H1 (cell line): ENCODE data around the gene TM9SF3.

Source experiments
- CREB1 ChIP-seq: IDR thresholded peaks from 2 replicates; pipeline ENCODE4 v1.6.1; 2012; ENCODE audit warnings: inconsistent platforms
- EP300 ChIP-seq, 2 experiments: IDR thresholded peaks; 1 replicate in 1 of 2; 2 replicates in 1 of 2; pipeline ENCODE4 v1.6.1; 2011 to 2012; ENCODE audit warnings: low read depth in 2 of 2, low read length in 2 of 2, mild to moderate bottlenecking in 2 of 2, borderline replicate concordance in 1 of 2, inconsistent platforms in 1 of 2, moderate library complexity in 1 of 2
- EZH2 ChIP-seq: fragments of 200-600 bp; sonication (generic); IDR thresholded peaks from 2 replicates; pipeline ENCODE4 v1.7.1; 2012; ENCODE audit warnings: low read depth, mild to moderate bottlenecking, moderate library complexity, low read length, inconsistent platforms; ENCODE audit not compliant: severe bottlenecking
- HDAC6 ChIP-seq: IDR thresholded peaks from one replicate; pipeline ENCODE4 v1.7.1; 2012; ENCODE audit warnings: low read depth, mild to moderate bottlenecking, inconsistent platforms, low read length, moderate library complexity
- POLR2A ChIP-seq, 2 experiments: IDR thresholded peaks; 1 replicate in 1 of 2; 2 replicates in 1 of 2; pipeline ENCODE4 v1.6.1; 2011; ENCODE audit warnings: low read depth in 2 of 2, low read length in 2 of 2, mild to moderate bottlenecking in 2 of 2; ENCODE audit errors: control extremely low read depth in 1 of 2
- POLR2AphosphoS5 ChIP-seq: IDR thresholded peaks from 2 replicates; pipeline ENCODE4 v1.6.1; 2011; ENCODE audit warnings: low read depth, low read length
- RAD21 ChIP-seq, 2 experiments: IDR thresholded peaks in 1 of 2; conservative IDR thresholded peaks in 1 of 2; 2 replicates each; pipeline ENCODE4 v1.6.1; 2011; ENCODE audit warnings: low read depth in 2 of 2, low read length in 2 of 2, improper control_type of control experiment in 1 of 2, inconsistent platforms in 1 of 2, mild to moderate bottlenecking in 1 of 2, moderate library complexity in 1 of 2
- RBBP5 ChIP-seq: IDR thresholded peaks from 2 replicates; pipeline ENCODE4 v1.7.1; 2012; ENCODE audit warnings: low read depth, mild to moderate bottlenecking, inconsistent platforms, low read length, moderate library complexity, borderline replicate concordance
- SIN3A ChIP-seq, 2 experiments: IDR thresholded peaks in 1 of 2; conservative IDR thresholded peaks in 1 of 2; 2 replicates each; pipeline ENCODE4 v1.6.1; 2011 to 2012; ENCODE audit warnings: low read length in 2 of 2, improper control_type of control experiment in 1 of 2, low read depth in 1 of 2, mild to moderate bottlenecking in 1 of 2
- SP1 ChIP-seq: IDR thresholded peaks from 2 replicates; pipeline ENCODE4 v1.6.1; 2011; ENCODE audit warnings: low read depth, low read length
- TF ChIP-seq, protein P1 (sequence below), 3 experiments: IDR thresholded peaks; 1 replicate in 2 of 3; 2 replicates in 1 of 3; pipeline versions ENCODE4 v1.5.1 to v1.6.1; 2011; ENCODE audit warnings: low read length in 3 of 3, mild to moderate bottlenecking in 3 of 3, inconsistent platforms in 2 of 3, low read depth in 1 of 3, moderate library complexity in 1 of 3; ENCODE audit not compliant: insufficient read depth in 1 of 3; ENCODE audit errors: control extremely low read depth in 1 of 3
- TF ChIP-seq, protein P2 (sequence below): IDR thresholded peaks from 2 replicates; pipeline ENCODE4 v1.6.1; 2012; ENCODE audit warnings: inconsistent platforms
- TF ChIP-seq, protein P3 (sequence below): IDR thresholded peaks from 2 replicates; pipeline ENCODE4 v1.6.1; 2012; ENCODE audit warnings: low read length, inconsistent platforms

DNA sequence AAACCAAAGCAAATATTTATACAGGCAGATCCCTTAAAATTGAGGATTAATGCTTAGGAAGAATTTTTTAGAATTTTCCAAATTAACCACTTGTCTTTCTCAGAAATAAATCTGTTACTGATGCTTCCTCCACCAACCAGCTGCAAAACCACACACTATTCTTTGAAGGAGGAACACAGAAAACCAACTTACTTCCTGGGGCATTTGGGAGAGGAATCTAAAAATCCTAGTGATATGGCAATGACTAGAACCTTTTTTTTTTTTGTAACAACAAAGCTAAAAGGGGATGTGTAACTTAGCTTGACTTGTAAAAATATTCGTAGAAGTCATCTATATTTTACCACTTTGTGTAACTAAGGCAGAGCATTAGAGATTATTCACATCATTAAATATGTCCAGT is 5.1 kb upstream of the TM9SF3 start:
- no peak for TF ChIP-seq CREB1
- no peak for TF ChIP-seq POLR2A (IDR thresholded peaks at IDR 0.05; ENCODE audit: control extremely low read depth in 1 of 2, low read depth in 2 of 2, low read length in 2 of 2)
- no peak for TF ChIP-seq RAD21 (IDR thresholded peaks at IDR 0.05 in 1 of 2, conservative IDR thresholded peaks at IDR 0.05 in 1 of 2; ENCODE audit: low read depth in 2 of 2, low read length in 2 of 2)
- TF ChIP-seq, protein P1, sequence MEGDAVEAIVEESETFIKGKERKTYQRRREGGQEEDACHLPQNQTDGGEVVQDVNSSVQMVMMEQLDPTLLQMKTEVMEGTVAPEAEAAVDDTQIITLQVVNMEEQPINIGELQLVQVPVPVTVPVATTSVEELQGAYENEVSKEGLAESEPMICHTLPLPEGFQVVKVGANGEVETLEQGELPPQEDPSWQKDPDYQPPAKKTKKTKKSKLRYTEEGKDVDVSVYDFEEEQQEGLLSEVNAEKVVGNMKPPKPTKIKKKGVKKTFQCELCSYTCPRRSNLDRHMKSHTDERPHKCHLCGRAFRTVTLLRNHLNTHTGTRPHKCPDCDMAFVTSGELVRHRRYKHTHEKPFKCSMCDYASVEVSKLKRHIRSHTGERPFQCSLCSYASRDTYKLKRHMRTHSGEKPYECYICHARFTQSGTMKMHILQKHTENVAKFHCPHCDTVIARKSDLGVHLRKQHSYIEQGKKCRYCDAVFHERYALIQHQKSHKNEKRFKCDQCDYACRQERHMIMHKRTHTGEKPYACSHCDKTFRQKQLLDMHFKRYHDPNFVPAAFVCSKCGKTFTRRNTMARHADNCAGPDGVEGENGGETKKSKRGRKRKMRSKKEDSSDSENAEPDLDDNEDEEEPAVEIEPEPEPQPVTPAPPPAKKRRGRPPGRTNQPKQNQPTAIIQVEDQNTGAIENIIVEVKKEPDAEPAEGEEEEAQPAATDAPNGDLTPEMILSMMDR (IDR thresholded peaks at IDR 0.05; ENCODE audit: control extremely low read depth in 1 of 3, insufficient read depth in 1 of 3, low read depth in 1 of 3, low read length in 3 of 3) = no peak
- no peak for TF ChIP-seq EZH2
- TF ChIP-seq POLR2AphosphoS5 = no peak
- TF ChIP-seq, protein P2, sequence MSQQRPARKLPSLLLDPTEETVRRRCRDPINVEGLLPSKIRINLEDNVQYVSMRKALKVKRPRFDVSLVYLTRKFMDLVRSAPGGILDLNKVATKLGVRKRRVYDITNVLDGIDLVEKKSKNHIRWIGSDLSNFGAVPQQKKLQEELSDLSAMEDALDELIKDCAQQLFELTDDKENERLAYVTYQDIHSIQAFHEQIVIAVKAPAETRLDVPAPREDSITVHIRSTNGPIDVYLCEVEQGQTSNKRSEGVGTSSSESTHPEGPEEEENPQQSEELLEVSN = no peak
- TF ChIP-seq, protein P3, sequence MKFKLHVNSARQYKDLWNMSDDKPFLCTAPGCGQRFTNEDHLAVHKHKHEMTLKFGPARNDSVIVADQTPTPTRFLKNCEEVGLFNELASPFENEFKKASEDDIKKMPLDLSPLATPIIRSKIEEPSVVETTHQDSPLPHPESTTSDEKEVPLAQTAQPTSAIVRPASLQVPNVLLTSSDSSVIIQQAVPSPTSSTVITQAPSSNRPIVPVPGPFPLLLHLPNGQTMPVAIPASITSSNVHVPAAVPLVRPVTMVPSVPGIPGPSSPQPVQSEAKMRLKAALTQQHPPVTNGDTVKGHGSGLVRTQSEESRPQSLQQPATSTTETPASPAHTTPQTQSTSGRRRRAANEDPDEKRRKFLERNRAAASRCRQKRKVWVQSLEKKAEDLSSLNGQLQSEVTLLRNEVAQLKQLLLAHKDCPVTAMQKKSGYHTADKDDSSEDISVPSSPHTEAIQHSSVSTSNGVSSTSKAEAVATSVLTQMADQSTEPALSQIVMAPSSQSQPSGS = no peak
- TF ChIP-seq RBBP5 = no peak
- TF ChIP-seq HDAC6 = no peak
- TF ChIP-seq SIN3A (conservative IDR thresholded peaks at IDR 0.05 in 1 of 2, IDR thresholded peaks at IDR 0.05 in 1 of 2; ENCODE audit: low read depth in 1 of 2, low read length in 2 of 2) = no peak
- no peak for TF ChIP-seq EP300 (IDR thresholded peaks at IDR 0.05; ENCODE audit: borderline replicate concordance in 1 of 2, low read depth in 2 of 2, low read length in 2 of 2)
- no peak for TF ChIP-seq SP1
